CD4-positive, alpha-beta T cell treated with Interleukin-6 for 4 hours (primary cell): ENCODE data around the gene CCDC92.
"Not testable (repeated sequence)": the region's sequence is repeated elsewhere in the genome, so short reads cannot be mapped to it uniquely, and the experiment has no call there.

Experiments
- DNase-seq: peaks from one replicate; pipeline ENCODE4 v3.0.0-alpha.2; 2020; ENCODE audit warnings: mixed read lengths

Gene CCDC92

GRCh38 chr12:123935956-123936355, 36.7 kb downstream of the CCDC92 start:
- no peak for DNase-seq

GRCh38 chr12:123934829-123935228, 37.8 kb downstream of the CCDC92 start:
- no peak for DNase-seq

GRCh38 chr12:123934016-123934620, 38.5 kb downstream of the CCDC92 start:
- no peak for DNase-seq

GRCh38 chr12:123933214-123933613, 39.4 kb downstream of the CCDC92 start:
- DNase-seq, result no peak

GRCh38 chr12:123931686-123932321, 40.8 kb downstream of the CCDC92 start:
- DNase-seq, result peak; percentile 70

GRCh38 chr12:123929946-123930583, 42.6 kb downstream of the CCDC92 start:
- no peak for DNase-seq

GRCh38 chr12:123928897-123929296, 43.7 kb downstream of the CCDC92 start:
- DNase-seq, result no peak

GRCh38 chr12:123928274-123928865, 44.3 kb downstream of the CCDC92 start:
- DNase-seq, result no peak

- DNase-seq, result no peak
Measured at GRCh38 chr12:123924539-123924938, 48.1 kb downstream of the CCDC92 start.

GRCh38 chr12:123923927-123924326, 48.7 kb downstream of the CCDC92 start:
- DNase-seq, result no peak

- no peak for DNase-seq
Measured at GRCh38 chr12:123923038-123923437, 49.6 kb downstream of the CCDC92 start.

GRCh38 chr12:123919980-123920360, 52.7 kb downstream of the CCDC92 start:
- DNase-seq, result no peak

- no peak for DNase-seq
Measured at GRCh38 chr12:123917337-123917850, 55.2 kb downstream of the CCDC92 start.

- DNase-seq, result peak; percentile 64
Measured at GRCh38 chr12:123916729-123917128, 55.9 kb downstream of the CCDC92 start.

- no peak for DNase-seq
Measured at GRCh38 chr12:123914726-123915333, 57.8 kb downstream of the CCDC92 start.

GRCh38 chr12:123912415-123913380, 59.9 kb downstream of the CCDC92 start:
- DNase-seq, result no peak

- not testable (repeated sequence) for DNase-seq
Measured at GRCh38 chr12:123911672-123912409, 60.8 kb downstream of the CCDC92 start.

- DNase-seq, result no peak
Measured at GRCh38 chr12:123910761-123911193, 61.9 kb downstream of the CCDC92 start.

GRCh38 chr12:123910057-123910456, 62.6 kb downstream of the CCDC92 start:
- DNase-seq, result no peak

- DNase-seq, result no peak
Measured at GRCh38 chr12:123908884-123909725, 63.5 kb downstream of the CCDC92 start.
